Lower lobe of right lung (tissue), 2 donors: ENCODE results near the gene PRLH. TPM values are rescaled to one million over a fixed set of nuclear protein-coding genes. Genes with fewer than 3 reads are reported as not detected.

ENCODE experiments used
- ATAC-seq, 2 donors: fragments of 200-7000 bp; cut with Tn5 transposase; one replicate each; pipeline ENCODE4 v1.9.1; 2020 to 2022; ENCODE audit warnings: mild to moderate bottlenecking in 2 of 2, moderate library complexity in 2 of 2
- DNase-seq: peaks from one replicate; pipeline ENCODE4 v3.0.0-alpha.2; 2020
- H3K27ac ChIP-seq: fragments of 200-600 bp; one replicate; pipeline ENCODE4 v1.8.0; 2022
- H3K27me3 ChIP-seq: fragments of 200-600 bp; one replicate; pipeline ENCODE4 v1.8.0; 2022; ENCODE audit warnings: low read depth
- H3K36me3 ChIP-seq: fragments of 200-600 bp; one replicate; pipeline ENCODE4 v1.8.0; 2022; ENCODE audit warnings: mild to moderate bottlenecking
- H3K4me1 ChIP-seq: fragments of 200-600 bp; one replicate; pipeline ENCODE4 v1.8.0; 2022
- H3K4me3 ChIP-seq: fragments of 200-600 bp; one replicate; pipeline ENCODE4 v1.8.0; 2022; ENCODE audit warnings: mild to moderate bottlenecking
- H3K9me3 ChIP-seq: fragments of 200-600 bp; one replicate; pipeline ENCODE4 v1.8.0; 2022
- CTCF ChIP-seq: fragments of 200-600 bp; IDR thresholded peaks from one replicate; pipeline ENCODE4 v1.8.0; 2022; ENCODE audit warnings: antibody characterized with exemption, mild to moderate bottlenecking
- intact Hi-C: fragments of 100-400 bp; cut with DNase I; formaldehyde crosslinking; loops from one replicate; pipeline ENCODE4 v1.11.0; 2022
- total RNA-seq: library from RNA; stranded (reverse); fragmentation: NEBNext Ultra II Directional; extraction: Animal tissue kit (Norgen Biotek cat#: 25700); gene quantifications from one replicate; pipeline ENCODE4 v1.2.1, GENCODE V29; 2021
- donor health status: DM: no; HTN: yes; CAD: no; lungs with severe emphysema.

The PRLH gene
- total RNA-seq, 1 donor from 2014 or later = not detected

DNA sequence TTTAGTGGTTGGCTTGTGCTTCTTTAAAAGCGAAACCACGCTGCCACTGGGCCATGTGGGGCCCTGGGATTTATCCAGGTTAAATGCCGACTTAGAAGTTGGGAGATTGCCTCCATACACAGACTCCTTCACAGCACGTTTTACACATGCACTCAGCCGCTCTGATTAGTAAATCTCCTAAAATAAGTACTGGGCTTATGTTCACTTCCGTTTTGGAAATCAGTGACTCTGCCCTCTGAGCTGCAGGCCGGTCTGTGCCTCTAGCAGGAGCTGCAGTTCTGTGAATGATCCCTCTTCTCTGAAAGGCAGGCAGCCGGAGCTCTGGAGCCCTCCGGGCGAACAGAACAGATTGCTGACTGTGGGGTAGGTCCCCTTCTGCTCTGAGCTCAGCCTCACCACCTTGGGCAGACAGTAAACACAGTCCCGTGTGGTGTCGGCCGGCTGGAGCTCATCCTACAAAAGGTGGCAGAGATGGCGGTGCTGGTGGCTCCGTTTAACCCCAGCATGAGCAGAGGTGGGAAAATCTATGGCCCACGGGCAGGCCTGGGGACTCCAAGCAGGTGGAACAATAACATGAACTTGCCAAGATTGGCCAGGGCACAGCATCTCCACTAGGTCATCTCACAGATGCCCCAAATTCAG is 34.0 kb downstream of the PRLH start:
- Histone ChIP-seq H3K4me1 (peaks cover 28% of the 10 kb centered on the region), H3K9me3 (no peaks in the 10 kb centered on the region), H3K27ac (peak overlapping the region; percentile 61), H3K36me3 (no peaks in the 10 kb centered on the region), H3K27me3 (no peaks in the 10 kb centered on the region), H3K4me3 (peak overlapping the region; percentile 4)
- intact Hi-C loops = no loop called here
- DNase-seq = no peak
- ATAC-seq = peak; percentile 12 to 60
- TF ChIP-seq CTCF = peak; percentile 27

GRCh38 chr2:237601453-237602116 is 35.2 kb downstream of the PRLH start:
- no peaks in the 10 kb centered on the region for H3K27me3 ChIP-seq
- TF ChIP-seq CTCF = no peak
- H3K27ac ChIP-seq = no peak overlapping the region
- H3K9me3 ChIP-seq = no peaks in the 10 kb centered on the region
- no peak overlapping the region for H3K4me3 ChIP-seq
- no peaks in the 10 kb centered on the region for H3K36me3 ChIP-seq
- no peak for DNase-seq
- ATAC-seq = no peak
- H3K4me1 ChIP-seq = peaks cover 26% of the 10 kb centered on the region
- intact Hi-C loops = no loop called here

- DNase-seq = no peak
- H3K27me3 ChIP-seq = no peaks in the 10 kb centered on the region
- intact Hi-C loops = no loop called here
- H3K9me3 ChIP-seq = no peaks in the 10 kb centered on the region
- ATAC-seq = no peak
- TF ChIP-seq CTCF = no peak
- no peak overlapping the region for H3K27ac ChIP-seq
- H3K4me3 ChIP-seq = no peak overlapping the region
- H3K4me1 ChIP-seq = peaks cover 26% of the 10 kb centered on the region
- H3K36me3 ChIP-seq = no peaks in the 10 kb centered on the region
These were observed 36.0 kb downstream of the PRLH start for GRCh38 chr2:237602409-237602808.

- H3K27ac ChIP-seq = peak overlapping the region; percentile 75
- intact Hi-C loops = no loop called here
These were observed 36.8 kb downstream of the PRLH start for GRCh38 chr2:237603049-237603717.

More at GRCh38 chr2:237603049-237603717, 36.8 kb downstream of the PRLH start:
- H3K27me3 ChIP-seq = no peaks in the 10 kb centered on the region
- no peak for ATAC-seq
- TF ChIP-seq CTCF = no peak
- no peaks in the 10 kb centered on the region for H3K9me3 ChIP-seq
- peaks cover 26% of the 10 kb centered on the region for H3K4me1 ChIP-seq
- H3K36me3 ChIP-seq = no peaks in the 10 kb centered on the region
- peak overlapping the region; percentile 10 for H3K4me3 ChIP-seq
- DNase-seq = no peak
